SIG-M5 (cell line): ENCODE results near the gene TSKS.

Experiments
- DNase-seq: peaks from one replicate; lab custom pipeline; 2025; lab: John Stamatoyannopoulos, UW

Gene TSKS

GRCh38 chr19:49716154-49716553 is 47.0 kb downstream of the TSKS start:
- no peak for DNase-seq

- DNase-seq = no peak
These were observed 49.8 kb downstream of the TSKS start for GRCh38 chr19:49713236-49713845.

- DNase-seq = no peak
These were observed 50.7 kb downstream of the TSKS start for GRCh38 chr19:49712397-49712859.

GRCh38 chr19:49710372-49710951 is 52.6 kb downstream of the TSKS start:
- DNase-seq = no peak

- DNase-seq = no peak
These were observed 57.2 kb downstream of the TSKS start for GRCh38 chr19:49705919-49706318.

- DNase-seq = no peak
These were observed 58.0 kb downstream of the TSKS start for GRCh38 chr19:49704888-49705642.

- no peak for DNase-seq
These were observed 61.8 kb downstream of the TSKS start for GRCh38 chr19:49701271-49701786.

- no peak for DNase-seq
These were observed 62.5 kb downstream of the TSKS start for GRCh38 chr19:49700563-49700962.

GRCh38 chr19:49699364-49699763 is 63.7 kb downstream of the TSKS start:
- DNase-seq = no peak

GRCh38 chr19:49696865-49697264 is 66.2 kb downstream of the TSKS start:
- no peak for DNase-seq

GRCh38 chr19:49696115-49696514 is 67.0 kb downstream of the TSKS start:
- no peak for DNase-seq

- DNase-seq = no peak
These were observed 71.0 kb downstream of the TSKS start for GRCh38 chr19:49692147-49692506.

- DNase-seq = no peak
These were observed 71.6 kb downstream of the TSKS start for GRCh38 chr19:49691243-49692146.

- no peak for DNase-seq
These were observed 72.4 kb downstream of the TSKS start, which contains the start of gene CPT1C for GRCh38 chr19:49690656-49691242. TSS of gene CPT1C (plus strand) at chr19:49691116. CDS start at chr19:49692253, 1,137 bp downstream.

- DNase-seq = no peak
These were observed 72.9 kb downstream of the TSKS start for GRCh38 chr19:49690079-49690655.
